H1 (cell line): ENCODE data around the gene SLAMF1.

Source experiments
- BCL11A ChIP-seq, 2 experiments: IDR thresholded peaks; one replicate each; pipeline ENCODE4 v1.6.1; 2011; ENCODE audit warnings: low read depth in 2 of 2, low read length in 2 of 2, mild to moderate bottlenecking in 2 of 2
- CTCF ChIP-seq, 3 experiments: IDR thresholded peaks; 1 replicate in 2 of 3; 2 replicates in 1 of 3; pipeline versions ENCODE4 v1.5.1 to v1.6.1; 2011; ENCODE audit warnings: low read length in 3 of 3, mild to moderate bottlenecking in 3 of 3, inconsistent platforms in 2 of 3, low read depth in 1 of 3, moderate library complexity in 1 of 3; ENCODE audit not compliant: insufficient read depth in 1 of 3; ENCODE audit errors: control extremely low read depth in 1 of 3
- JUND ChIP-seq: IDR thresholded peaks from 2 replicates; pipeline ENCODE4 v1.6.1; 2011; ENCODE audit warnings: mild to moderate bottlenecking, improper control_type of control experiment, low read length
- POLR2A ChIP-seq, 2 experiments: IDR thresholded peaks; 1 replicate in 1 of 2; 2 replicates in 1 of 2; pipeline ENCODE4 v1.6.1; 2011; ENCODE audit warnings: low read depth in 2 of 2, low read length in 2 of 2, mild to moderate bottlenecking in 2 of 2; ENCODE audit errors: control extremely low read depth in 1 of 2
- SRF ChIP-seq: IDR thresholded peaks from 2 replicates; pipeline ENCODE4 v1.6.1; 2011; ENCODE audit warnings: mild to moderate bottlenecking, low read depth, low read length, moderate library complexity
- TAF1 ChIP-seq: IDR thresholded peaks from 2 replicates; pipeline ENCODE4 v1.6.1; 2011; ENCODE audit warnings: mild to moderate bottlenecking, low read depth, low read length
- TCF12 ChIP-seq: IDR thresholded peaks from 2 replicates; pipeline ENCODE4 v1.6.1; 2011; ENCODE audit warnings: low read depth, mild to moderate bottlenecking, low read length
- TEAD4 ChIP-seq: IDR thresholded peaks from 2 replicates; pipeline ENCODE4 v1.6.1; 2012; ENCODE audit warnings: low read depth, low read length, inconsistent platforms, mixed read lengths
- YY1 ChIP-seq: IDR thresholded peaks from 2 replicates; pipeline ENCODE4 v1.6.1; 2011; ENCODE audit warnings: low read depth, mild to moderate bottlenecking, low read length

GRCh38 chr1:160653620-160654016 lies 6.8 kb upstream of the SLAMF1 start:
- TF ChIP-seq YY1, result no peak
- TF ChIP-seq TEAD4, result no peak
- no peak for TF ChIP-seq TAF1
- TF ChIP-seq TCF12, result no peak
- TF ChIP-seq CTCF (IDR thresholded peaks at IDR 0.05; ENCODE audit: control extremely low read depth in 1 of 3, insufficient read depth in 1 of 3, low read depth in 1 of 3, low read length in 3 of 3), result no peak
- TF ChIP-seq SRF, result no peak
- TF ChIP-seq POLR2A (IDR thresholded peaks at IDR 0.05; ENCODE audit: control extremely low read depth in 1 of 2, low read depth in 2 of 2, low read length in 2 of 2), result no peak
- TF ChIP-seq JUND, result no peak
- no peak for TF ChIP-seq BCL11A (IDR thresholded peaks at IDR 0.05; ENCODE audit: low read depth in 2 of 2, low read length in 2 of 2)
